Right lobe of liver (tissue), 6 donors: ENCODE results near the gene GMPR. TPM values are rescaled to one million over a fixed set of nuclear protein-coding genes. Genes with fewer than 3 reads are reported as not detected.

Experiments
- ATAC-seq, 4 donors: fragments of 200-7000 bp; cut with Tn5 transposase; one replicate each; pipeline ENCODE4 v1.9.1; 2020; ENCODE audit warnings: mild to moderate bottlenecking in 4 of 4, moderate library complexity in 4 of 4
- DNase-seq, 3 donors: peaks; one replicate each; pipeline ENCODE4 v3.0.0-alpha.2; 2020
- H3K27ac ChIP-seq, 3 donors: fragments of 200-600 bp; one replicate each; pipeline ENCODE4 v1.8.0; 2022
- H3K27me3 ChIP-seq, 2 donors: fragments of 200-600 bp; one replicate each; pipeline ENCODE4 v1.8.0; 2022
- H3K36me3 ChIP-seq, 4 donors: fragments of 200-600 bp; sonication (generic) in 1 of 4; one replicate each; pipeline versions ENCODE4 v1.5.1 to v1.8.0; 2017 to 2022; ENCODE audit warnings: control low read depth in 1 of 4
- H3K4me1 ChIP-seq, 4 donors: fragments of 200-600 bp; sonication (generic) in 1 of 4; one replicate each; pipeline versions ENCODE4 v1.5.1 to v1.8.0; 2017 to 2022; ENCODE audit warnings: control low read depth in 1 of 4
- H3K4me3 ChIP-seq, 3 donors: fragments of 200-600 bp; one replicate each; pipeline ENCODE4 v1.8.0; 2022
- H3K9me3 ChIP-seq, 4 donors: fragments of 200-600 bp; sonication (generic) in 1 of 4; one replicate each; pipeline versions ENCODE4 v1.5.1 to v1.8.0; 2017 to 2022; ENCODE audit warnings: control low read depth in 1 of 4
- CTCF ChIP-seq, 4 donors: fragments of 200-600 bp in 3 of 4; fragments of 450-650 bp in 1 of 4; IDR thresholded peaks; one replicate each; pipeline versions ENCODE4 v1.5.1 to v1.8.0; 2016 to 2022; ENCODE audit warnings: antibody characterized with exemption in 4 of 4, mild to moderate bottlenecking in 2 of 4
- POLR2A ChIP-seq: fragments of 450-650 bp; IDR thresholded peaks from one replicate; pipeline ENCODE4 v1.6.1; 2017; ENCODE audit warnings: antibody characterized with exemption, mild to moderate bottlenecking
- WGBS: methylation state at CpG from one replicate; pipeline ENCODE4 v1.1.6; 2018; ENCODE audit warnings: low coverage, low lambda C conversion rate; ENCODE audit not compliant: insufficient coverage; ENCODE audit errors: missing lambda C conversion rate; 5-methylcytosine and 5-hydroxymethylcytosine counted together
- intact Hi-C, 2 donors: fragments of 100-400 bp; cut with DNase I; formaldehyde crosslinking; loops; one replicate each; pipeline versions ENCODE4 v1.11.2 to v1.14.1; 2022
- total RNA-seq, 6 experiments: library from RNA; depleted of rRNA in 2 of 6; stranded (reverse); fragments of >200 nt in 2 of 6; fragmentation: NEBNext Ultra II Directional in 3 of 6; extraction: Animal tissue kit (Norgen Biotek cat#: 25700) in 3 of 6; gene quantifications; one replicate each; pipeline versions ENCODE4 v1.1.0 to v1.2.4, GENCODE V29; 2016 to 2023
- donor health status: DM: no; HTN: yes; CAD: no.
- donor health status: DM: no; HTN: no; CAD: no.
- donor health status: DM: no; HTN: no; CAD: no.
- donor health status: DM: no; HTN: yes; CAD: no.
- donor health status: DM: no; HTN: yes; CAD: no.

The GMPR gene
- total RNA-seq, 6 experiments from 2014 or later: 3.7 to 6.5 (median 4.9) TPM

- DNase-seq (no peak), ATAC-seq (no peak)
- Histone ChIP-seq H3K4me1 (no peaks in the 10 kb centered on the region), H3K9me3 (no peaks in the 10 kb centered on the region), H3K27ac (no peak overlapping the region), H3K36me3 (no peaks in the 10 kb centered on the region), H3K4me3 (no peak overlapping the region), H3K27me3 (no peaks in the 10 kb centered on the region)
- TF ChIP-seq CTCF (IDR thresholded peaks at IDR 0.05) (no peak), POLR2A (no peak)
- intact Hi-C loops: no loop called here
- 90% methylated on average over 3 of the region's 9 CpGs for WGBS
Measured at GRCh38 chr6:16278750-16279149, 40.4 kb downstream of the GMPR start.

GRCh38 chr6:16279243-16279642 is 40.9 kb downstream of the GMPR start:
- H3K27ac ChIP-seq: no peak overlapping the region
- no peak for ATAC-seq
- 84% methylated on average over 4 of the region's 5 CpGs for WGBS

GRCh38 chr6:16282370-16282769 is 44.0 kb downstream of the GMPR start:
- Histone ChIP-seq H3K27ac (no peak overlapping the region), H3K36me3 (no peaks in the 10 kb centered on the region), H3K9me3 (no peaks in the 10 kb centered on the region), H3K4me3 (no peak overlapping the region), H3K27me3 (no peaks in the 10 kb centered on the region), H3K4me1 (no peaks in the 10 kb centered on the region)
- no peak for TF ChIP-seq CTCF (IDR thresholded peaks at IDR 0.05)
- TF ChIP-seq POLR2A: no peak
- 83% methylated on average over 4 of the region's 4 CpGs for WGBS
- no peak for ATAC-seq
- intact Hi-C loops: no loop called here
- no peak for DNase-seq

More at GRCh38 chr6:16279243-16279642, 40.9 kb downstream of the GMPR start:
- intact Hi-C loops: no loop called here
- Histone ChIP-seq H3K36me3 (no peaks in the 10 kb centered on the region), H3K9me3 (no peaks in the 10 kb centered on the region), H3K4me3 (no peak overlapping the region), H3K27me3 (no peaks in the 10 kb centered on the region), H3K4me1 (no peaks in the 10 kb centered on the region)
- TF ChIP-seq CTCF (IDR thresholded peaks at IDR 0.05) (no peak), POLR2A (no peak)
- no peak for DNase-seq

GRCh38 chr6:16284472-16284871 is 46.1 kb downstream of the GMPR start:
- TF ChIP-seq POLR2A: no peak
- no peak for TF ChIP-seq CTCF (IDR thresholded peaks at IDR 0.05)
- intact Hi-C loops: no loop called here
- Histone ChIP-seq H3K9me3 (no peaks in the 10 kb centered on the region), H3K4me3 (no peak overlapping the region), H3K36me3 (no peaks in the 10 kb centered on the region), H3K4me1 (no peaks in the 10 kb centered on the region), H3K27ac (no peak overlapping the region), H3K27me3 (no peaks in the 10 kb centered on the region)
- WGBS: 87% methylated on average over 11 of the region's 14 CpGs
- ATAC-seq (no peak), DNase-seq (no peak)
